HG03354 (cell line): Measurements from ENCODE around the gene NOL6.
"Not testable (repeated sequence)": the region's sequence is repeated elsewhere in the genome, so short reads cannot be mapped to it uniquely, and the experiment has no call there.

Source experiments
- ATAC-seq: cut with Tn5 transposase; IDR thresholded peaks from one replicate; pipeline ENCODE4 v1.9.1; 2021; ENCODE audit warnings: mild to moderate bottlenecking; ENCODE audit not compliant: unreplicated experiment, poor library complexity, severe bottlenecking

The NOL6 gene

DNA sequence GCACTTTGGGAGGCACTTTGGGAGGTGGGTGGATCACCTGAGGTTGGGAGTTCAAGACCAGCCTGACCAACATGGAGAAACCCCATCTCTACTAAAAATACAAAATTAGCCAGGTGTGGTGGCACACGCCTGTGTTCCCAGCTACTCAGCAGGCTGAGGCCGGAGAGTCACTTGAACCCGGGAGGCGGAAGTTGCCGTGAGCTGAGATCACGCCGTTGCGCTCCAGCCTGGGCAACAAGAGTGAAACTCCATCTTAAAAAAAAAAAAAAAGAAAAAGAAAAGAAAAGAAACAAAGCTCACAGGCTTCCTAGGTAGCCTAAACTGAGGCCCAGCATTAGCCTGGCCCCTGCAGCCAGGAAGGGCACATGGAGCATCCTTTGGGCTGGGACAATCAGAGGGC, 18.3 kb downstream of the NOL6 start:
- ATAC-seq = not testable (repeated sequence)

DNA sequence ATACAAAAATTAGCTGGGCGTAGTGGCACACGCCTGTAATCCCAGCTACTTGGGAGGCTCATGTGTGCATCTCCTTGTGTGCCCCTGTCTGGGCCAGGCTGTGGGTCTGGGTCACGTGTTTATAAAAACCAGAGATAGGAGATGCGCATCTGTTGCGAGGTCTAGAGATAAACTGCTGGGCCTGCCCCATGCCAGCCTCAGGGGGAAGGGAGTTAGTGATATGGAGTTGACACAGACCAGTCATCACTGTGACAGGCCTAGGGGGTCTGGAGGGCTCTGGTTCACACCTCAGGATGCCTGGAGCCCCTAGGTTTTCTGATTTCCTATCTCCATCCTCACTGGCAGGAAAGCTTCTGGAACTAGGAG, 19.1 kb downstream of the NOL6 start:
- ATAC-seq = not testable (repeated sequence)

DNA sequence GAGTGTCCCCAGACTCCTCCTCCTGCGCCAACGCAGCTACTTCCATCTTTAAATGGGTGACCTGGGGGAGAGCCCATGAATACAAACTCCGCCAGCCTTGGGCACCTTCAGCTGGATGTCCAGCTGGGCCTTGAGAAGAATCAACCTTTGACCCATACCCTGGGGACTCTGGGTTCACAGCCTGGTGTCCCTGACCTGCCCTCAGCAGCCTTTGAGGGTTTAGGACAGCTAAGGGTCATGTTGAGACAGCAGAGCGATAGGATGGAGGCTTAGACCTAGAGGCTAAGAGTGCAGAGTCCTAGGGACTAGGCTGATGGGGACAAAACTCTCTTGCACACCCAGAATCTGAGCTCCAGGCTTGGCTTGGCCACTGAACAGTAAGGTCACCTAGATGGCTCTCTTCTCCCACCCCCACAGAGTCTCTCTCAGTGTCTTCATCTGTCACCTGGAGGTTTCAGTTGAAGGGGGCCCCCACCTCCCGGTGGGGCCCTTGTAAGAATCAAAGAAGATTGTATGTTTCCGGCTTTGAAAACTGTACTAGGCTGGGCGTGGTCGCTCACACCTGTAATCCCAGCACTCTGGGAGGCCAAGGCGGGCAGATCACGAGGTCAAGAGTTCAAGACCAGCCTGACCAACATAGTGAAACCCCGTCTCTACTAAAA, 19.6 kb downstream of the NOL6 start:
- ATAC-seq = no peak

DNA sequence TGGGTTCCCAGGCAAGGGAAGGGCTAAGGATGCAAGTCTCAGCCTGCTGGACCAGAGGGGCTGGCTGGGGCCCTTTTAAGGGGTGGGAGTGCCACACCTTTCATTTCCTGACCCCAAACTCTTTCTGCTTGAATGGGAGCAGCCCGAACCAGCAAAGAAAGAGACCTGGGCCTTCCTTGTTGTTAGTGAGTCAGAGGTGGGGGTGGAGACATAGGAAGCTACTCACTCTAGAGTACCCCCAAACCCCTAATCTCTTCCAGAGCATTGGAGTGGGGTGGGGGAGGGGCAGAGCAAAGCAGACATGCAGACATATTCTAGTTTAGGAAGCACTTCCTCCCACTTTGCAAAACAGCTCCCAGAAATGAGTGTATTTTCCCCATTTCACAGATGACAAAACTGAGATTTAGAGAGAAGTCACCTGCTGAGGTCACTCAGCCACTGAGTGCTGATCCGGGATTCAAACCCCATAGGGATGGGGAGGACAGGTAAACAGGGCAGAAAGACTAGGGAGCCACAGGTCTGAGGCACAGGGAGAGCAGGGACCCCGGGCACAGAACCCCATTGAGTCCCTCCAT, 20.4 kb downstream of the NOL6 start:
- ATAC-seq = no peak

DNA sequence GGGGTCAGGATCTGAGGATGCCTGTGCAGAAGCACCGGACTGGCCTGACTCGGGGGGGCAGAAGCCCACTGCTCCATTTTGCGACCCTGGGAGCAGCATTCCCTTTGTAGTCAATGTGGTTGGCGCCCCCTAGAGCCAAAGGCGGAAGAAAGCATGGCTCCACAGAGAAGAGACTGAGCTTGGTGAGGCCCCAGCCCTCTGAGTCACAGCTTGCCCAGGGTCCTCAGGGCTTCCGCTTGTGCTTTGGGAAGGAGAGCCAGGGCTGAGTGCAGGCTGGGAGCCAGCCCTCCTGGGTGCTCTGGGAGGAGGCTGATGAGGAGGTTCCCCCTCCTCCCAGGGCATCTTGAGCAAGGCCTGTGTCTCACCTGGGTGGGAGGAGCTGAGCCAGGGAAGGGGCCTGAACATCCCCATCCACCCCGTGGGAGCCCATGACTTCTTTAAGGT, 20.9 kb downstream of the NOL6 start:
- no peak for ATAC-seq

DNA sequence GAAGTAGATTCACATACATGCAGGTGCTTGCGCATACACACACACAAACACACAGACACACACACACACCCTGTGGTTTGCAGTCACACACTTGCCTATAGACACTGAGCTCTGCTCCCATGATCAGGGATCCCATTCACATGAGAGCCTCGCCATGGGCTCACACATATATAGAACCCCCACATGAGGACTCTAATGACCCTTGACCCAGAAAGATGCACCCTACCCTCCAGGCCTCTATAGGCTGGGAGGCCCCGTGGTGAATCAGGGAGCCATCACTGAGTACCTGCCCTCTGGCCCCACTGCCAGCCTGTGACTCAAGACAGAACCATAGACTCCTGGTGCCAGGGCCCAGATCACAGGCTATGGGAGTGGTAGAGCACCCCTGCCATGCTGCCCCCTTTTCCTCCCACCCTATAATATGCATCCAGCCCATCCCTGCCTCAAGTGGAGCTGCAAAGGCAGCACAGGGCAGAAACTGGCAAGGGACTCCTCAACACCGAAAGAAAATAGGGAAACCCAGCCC, 23.0 kb downstream of the NOL6 start:
- ATAC-seq = no peak

DNA sequence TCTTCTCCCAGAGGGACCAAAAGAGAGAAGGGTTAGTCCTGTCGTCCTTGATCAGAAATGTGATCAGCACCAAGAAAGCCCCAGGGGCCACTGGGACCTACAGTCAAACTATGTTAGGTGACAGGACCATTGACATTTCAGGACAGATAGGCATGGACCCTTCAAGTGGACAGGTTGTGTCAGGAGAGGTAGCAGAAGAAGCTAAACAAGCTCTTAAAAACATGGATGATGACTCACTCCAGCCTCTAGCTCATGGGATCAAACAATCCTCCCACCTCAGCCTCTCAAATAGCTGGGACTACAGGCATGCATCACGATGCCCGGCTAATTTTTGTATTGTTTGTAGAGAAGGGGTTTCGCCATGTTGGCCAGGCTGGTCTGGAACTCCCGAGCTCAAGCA, 24.0 kb downstream of the NOL6 start:
- ATAC-seq = no peak

DNA sequence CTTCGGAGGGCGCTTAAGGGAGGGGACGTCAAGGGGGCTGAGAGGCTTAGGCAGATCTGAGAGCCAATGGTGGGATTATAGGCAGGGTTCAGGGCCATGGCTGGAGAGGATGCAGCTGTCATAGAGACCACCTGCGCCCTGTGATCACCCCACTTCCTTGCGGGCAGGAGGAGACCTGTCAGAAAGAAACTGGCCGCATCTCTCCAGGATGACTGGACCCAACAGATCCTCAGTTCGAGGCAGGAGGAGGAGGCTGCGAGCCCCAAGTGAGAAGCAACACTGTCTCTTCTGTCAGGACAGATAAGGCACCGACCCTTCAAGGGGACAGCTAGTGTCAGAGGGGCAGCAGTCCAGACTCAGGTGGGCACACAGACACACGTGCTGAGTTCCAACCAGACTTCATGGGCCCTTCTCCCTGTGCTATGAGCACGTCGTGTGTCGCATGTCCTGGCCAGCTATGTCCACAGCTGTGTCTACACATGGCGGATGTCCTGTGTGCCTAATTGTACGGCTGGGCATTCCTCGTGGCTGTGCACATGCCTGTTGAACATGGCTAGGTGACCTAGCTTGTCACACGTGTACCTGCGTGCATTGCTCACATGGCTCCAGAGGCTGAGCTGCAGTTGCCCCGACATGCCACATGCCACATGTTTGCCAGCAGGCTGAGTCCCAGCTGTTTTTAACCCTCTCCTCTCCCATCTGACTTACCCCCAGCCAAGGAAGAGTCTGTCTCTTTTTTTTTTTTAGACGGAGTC, 25.7 kb downstream of the NOL6 start:
- peak; percentile 1 for ATAC-seq

DNA sequence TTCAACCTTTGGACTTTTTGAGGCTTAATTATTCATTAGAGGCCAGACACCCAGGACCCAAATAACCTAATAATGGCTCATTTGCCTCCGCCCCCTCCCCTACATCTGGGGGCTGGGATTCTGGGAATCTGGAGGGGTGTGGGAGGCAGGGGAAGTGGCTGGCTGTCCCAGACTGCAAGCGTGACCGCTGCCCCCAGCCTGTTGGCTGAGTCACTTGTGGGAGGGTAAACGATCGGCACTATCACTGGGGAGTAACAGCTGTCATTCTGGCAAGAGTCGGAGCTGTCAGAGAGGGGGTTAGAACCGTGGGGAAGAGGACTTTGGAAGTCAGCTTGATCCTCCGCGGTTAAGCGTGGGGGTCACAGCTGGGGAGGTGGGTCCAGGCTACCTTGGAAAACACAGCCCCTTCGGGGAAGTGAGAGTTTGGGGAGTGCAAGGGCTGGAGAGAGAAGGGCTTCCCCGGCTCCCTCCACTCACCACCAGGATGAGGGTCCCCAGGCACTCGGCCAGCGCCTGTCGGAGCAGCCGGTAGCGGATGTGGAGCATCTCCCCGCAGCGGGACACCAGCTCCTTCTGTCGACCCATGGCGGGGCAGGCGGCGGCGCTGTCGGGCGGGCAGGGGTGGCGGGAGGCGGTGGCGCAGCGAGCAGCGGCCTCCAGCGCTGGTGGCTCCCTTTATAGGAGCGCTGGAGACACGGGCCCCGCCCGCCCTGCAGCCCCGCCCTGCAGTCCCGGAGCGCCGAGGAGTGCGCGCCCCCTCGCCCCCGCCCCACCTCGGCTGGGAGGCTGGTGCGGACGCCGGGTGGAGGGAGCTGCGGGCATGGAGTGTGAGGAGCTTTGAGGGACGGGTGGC, 26.6 kb downstream of the NOL6 start, which contains the start of gene AQP3:
Gene AQP3, minus strand, starts transcription at position 648 of the 853 bp plus-strand sequence. Its CDS starts 63 bp downstream, at position 585.
- peak; percentile 34 for ATAC-seq

DNA sequence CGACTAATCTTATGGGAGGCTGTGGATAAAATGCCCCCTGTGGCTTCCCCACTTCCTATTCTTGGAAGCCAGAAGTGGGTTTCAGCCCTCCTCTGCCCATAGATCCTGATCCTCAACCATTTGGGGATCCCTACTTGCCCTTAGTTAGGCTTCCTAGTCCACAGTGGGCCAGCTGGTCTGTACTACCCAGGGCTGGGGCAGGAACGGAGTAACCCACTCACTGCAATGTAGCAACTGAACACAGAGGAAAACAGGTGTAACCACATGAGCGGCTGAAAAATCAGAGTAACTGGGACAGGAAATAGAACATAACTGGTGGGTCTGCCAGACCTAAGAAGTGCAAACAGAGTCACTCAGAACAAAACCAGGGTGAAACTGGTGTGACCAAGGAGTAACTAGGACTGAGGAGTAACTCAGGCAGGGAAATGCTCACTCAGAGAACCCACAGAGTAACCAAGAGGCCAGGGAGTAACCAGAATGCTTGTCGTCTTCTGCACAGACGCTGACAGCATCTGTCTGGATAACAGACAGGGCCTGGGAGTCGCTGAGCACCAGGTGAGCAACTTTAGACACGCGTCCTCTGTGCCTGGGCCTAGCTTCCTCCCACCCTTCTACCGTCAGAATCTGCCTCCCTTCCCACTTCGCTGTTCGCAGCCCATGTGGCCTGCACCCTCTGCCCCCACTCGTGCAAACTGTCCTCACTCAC, 27.3 kb downstream of the NOL6 start:
- ATAC-seq = peak; percentile 89

DNA sequence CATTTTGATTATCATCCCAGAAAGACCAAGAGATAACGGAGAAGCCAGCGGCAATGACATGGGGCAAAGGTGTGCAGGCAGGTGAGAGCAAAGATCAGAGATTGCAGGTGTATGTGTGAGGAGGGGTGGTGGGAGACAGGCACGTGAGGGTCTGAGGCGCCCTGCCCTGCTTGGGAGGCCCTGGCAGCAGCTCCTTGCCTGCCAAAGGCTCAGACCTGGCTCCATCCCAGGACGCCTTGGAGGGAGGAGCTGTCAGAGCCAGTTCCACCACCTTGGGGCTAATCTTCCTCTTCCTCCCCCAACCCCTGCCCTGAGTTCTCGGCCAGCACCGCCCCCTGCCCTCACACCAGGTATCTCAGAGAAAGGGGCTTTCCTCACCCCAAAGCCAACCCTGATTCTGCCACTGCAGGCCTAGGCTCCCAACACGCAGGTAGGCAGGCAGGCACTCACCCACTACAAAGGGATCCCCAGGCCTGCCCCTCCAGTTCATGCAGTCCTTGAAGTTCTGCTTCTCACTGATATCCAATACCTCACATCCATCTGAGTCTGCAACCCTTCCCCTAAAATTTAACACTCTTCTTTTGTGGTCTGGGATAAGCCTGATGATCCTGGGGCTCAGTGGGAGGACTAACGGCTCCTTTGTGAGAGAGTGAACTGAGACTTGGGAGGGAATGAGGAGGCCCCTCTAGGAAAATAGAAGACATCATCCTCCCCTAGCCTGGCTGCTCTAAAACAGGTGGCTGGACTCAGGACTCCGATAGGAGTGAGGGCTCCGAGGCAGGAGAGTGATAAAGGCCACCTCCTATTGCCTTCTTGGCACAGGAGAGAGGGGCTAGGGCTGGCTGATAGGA, 28.1 kb downstream of the NOL6 start:
- no peak for ATAC-seq

DNA sequence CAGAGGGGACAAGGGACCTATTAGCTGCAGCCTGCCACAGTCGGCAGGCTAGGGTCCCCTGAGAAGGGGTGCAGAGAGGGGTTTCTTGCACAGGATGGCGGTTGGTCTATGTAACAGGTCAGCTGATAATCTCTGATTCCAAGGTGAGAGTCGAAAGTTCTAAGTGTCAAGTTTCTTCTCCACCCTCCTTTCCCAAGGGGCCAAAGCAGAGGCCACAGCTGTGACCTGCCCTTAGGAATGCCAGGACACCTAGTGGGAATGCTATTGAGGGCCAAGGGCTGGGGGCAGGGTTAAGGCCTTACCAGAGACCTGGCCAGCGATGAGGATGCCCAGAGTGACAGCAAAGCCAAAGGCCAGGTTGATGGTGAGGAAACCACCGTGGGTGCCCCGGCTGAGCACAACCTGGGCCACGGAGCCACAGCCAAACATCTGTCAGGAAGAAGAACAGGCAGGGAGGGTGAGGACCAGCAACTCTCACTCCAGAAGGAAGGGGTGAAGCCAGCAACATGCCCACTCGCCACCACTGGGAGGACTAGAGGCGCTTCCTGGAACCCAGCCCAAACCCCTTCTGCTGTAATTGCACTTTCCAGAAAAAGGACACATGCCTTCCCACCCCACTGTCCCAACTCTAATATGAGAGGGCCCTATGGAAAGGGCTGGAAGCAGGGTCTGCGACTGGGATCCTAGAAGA, 30.1 kb downstream of the NOL6 start:
- ATAC-seq = no peak

DNA sequence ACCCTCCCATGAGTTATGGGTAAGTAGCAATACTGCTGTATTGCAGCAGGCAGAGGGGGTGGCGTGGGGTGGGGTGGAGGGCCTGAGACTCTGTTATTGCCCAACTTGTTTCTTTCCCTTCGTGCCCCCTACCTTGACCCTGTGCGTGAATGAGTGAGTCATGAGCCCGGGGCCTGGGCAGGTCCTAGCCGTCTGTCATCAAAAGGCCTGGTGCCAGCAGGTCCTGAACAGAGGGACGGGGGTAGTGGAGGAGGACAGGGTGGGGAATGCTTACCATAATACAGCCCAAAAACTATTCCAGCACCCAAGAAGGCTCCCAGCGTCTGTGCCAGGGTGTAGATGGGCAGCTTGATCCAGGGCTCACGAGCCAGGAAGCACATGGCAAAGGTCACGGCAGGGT, 30.7 kb downstream of the NOL6 start:
- ATAC-seq = no peak

DNA sequence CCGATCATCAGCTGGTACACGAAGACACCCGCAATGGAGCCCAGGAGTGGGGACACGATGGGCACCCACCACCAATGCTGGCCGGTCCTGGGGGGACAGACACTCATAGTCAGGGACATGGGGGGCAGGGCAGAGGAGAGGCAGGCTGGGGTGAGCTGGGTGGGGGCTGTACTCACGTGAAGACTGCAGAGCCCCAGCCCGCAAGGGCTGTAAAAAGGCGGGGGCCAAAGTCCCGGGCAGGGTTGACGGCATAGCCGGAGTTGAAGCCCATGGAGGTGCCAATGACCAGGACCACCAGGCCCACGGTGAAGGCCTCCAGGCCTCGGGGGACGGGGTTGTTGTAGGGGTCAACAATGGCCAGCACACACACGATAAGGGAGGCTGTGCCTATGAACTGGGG, 31.6 kb downstream of the NOL6 start:
- ATAC-seq = no peak

DNA sequence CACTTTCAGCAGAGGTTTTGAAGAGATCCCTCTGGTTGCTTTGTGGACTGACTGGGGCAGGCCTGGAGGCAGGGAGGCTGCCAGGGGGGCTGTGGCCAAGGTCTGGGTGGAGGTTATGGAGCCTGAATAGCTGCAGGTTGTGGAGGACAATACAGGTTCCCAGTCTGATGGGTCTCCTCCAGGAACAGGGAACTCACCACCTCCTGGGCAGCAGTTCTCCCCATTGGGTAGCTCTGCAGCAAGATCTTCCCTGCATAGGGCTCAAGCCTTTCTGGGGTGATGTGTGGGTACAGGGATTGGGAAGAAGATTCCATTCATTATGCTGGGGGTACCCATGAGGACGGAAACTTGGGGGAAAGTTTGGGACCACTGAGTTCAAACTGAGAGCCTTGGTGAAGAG, 33.1 kb downstream of the NOL6 start:
- ATAC-seq = no peak

DNA sequence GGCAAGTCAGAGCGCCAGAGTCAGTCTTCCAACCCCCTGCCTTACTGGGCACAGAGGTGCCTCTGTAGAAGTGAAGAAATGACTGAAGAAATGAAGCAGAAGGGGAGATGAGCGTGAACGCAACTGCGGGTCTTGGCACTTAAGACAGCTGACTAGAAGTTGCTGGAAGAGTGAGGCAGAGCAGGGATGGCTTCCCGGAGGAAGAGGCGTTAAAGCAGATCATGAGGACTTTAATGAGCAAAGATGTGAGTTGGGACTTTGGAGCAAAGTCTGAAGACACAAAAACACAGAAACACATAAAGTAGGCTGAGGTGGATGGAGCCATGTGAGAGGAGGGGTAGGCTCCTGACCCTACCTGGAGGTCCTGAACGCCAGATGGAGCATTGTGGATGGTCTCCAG, 33.5 kb downstream of the NOL6 start:
- no peak for ATAC-seq

DNA sequence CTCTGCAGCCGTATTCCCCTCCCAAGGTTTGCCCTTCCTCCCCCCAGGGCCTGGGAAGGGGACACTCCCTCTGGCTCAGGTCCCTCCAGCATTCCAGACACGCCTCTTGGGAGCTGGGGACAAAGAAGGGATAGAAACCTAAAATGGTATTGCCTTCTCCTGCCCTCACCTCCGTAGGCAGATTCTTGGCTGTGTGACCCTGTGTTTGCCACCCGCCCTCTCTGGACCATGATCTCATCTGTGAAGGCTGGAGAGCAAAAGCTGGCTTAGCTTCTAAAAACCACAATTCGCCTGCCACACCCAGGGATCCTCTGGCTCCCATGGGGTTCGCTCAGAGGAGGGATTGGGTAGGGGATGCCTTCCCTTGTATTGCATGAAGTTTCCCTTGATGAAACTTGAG, 34.0 kb downstream of the NOL6 start:
- no peak for ATAC-seq
